DMS79 treated with DMSO at 0.1 percent for 48 hours (cell line): ENCODE data around the gene ZNF263.

Source experiments
- DNase-seq: peaks from one replicate; lab custom pipeline; 2025; lab: John Stamatoyannopoulos, UW

ZNF263 gene

GRCh38 chr16:3327514-3327913, 44.2 kb downstream of the ZNF263 start:
- no peak for DNase-seq

- no peak for DNase-seq
Measured at GRCh38 chr16:3328104-3328503, 44.8 kb downstream of the ZNF263 start.

- no peak for DNase-seq
Measured at GRCh38 chr16:3328643-3329042, 45.4 kb downstream of the ZNF263 start.
